Cerebellar cortex (tissue), 1 donor: ENCODE data around the gene RRAD.
"Not testable (repeated sequence)": the region's sequence is repeated elsewhere in the genome, so short reads cannot be mapped to it uniquely, and the experiment has no call there.

ENCODE experiments used
- DNase-seq: peaks from one replicate; pipeline ENCODE4 v3.0.0-alpha.2; 2015; ENCODE audit warnings: low spot score

RRAD gene, protein sequence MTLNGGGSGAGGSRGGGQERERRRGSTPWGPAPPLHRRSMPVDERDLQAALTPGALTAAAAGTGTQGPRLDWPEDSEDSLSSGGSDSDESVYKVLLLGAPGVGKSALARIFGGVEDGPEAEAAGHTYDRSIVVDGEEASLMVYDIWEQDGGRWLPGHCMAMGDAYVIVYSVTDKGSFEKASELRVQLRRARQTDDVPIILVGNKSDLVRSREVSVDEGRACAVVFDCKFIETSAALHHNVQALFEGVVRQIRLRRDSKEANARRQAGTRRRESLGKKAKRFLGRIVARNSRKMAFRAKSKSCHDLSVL

DNA sequence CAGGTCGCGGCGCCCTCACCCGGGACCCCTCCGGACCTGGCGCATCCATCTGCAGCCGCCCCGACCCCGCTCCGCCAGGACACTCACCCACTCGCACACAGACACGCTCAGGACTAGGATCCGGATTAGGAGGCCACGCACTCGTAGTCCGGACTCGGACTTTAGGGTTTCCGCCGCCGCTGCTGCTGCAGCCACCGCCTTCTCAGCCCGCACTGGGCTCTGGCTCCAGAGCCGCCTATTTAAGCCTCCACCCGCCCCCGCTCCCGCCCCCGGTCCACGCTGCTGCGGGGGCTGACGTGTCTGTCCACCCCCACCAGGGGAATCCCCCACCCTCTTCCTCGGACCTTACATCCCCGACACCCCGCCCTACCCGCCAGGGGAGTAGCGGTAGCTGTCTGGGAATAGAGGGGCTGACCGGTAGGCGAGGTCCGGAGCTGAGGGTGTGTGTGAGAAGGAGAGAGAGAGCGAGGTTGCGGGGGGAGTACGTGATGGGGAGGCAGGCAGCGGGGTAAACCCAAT, at the start of gene RRAD:
Gene RRAD, minus strand, starts transcription at position 214 of the 519 bp plus-strand sequence. CDS start 356 bp downstream, outside the sequence.
- DNase-seq: no peak

DNA sequence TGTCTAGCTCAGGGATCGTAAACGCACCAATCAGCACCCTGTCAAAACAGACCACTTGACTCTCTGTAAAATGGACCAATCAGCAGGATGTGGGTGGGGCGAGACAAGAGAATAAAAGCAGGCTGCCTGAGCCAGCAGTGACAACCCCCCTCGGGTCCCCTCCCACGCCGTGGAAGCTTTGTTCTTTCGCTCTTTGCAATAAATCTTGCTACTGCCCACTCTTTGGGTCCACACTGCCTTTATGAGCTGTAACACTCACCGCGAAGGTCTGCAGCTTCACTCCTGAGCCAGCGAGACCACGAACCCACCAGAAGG, 49.6 kb upstream of the RRAD start:
- DNase-seq: not testable (repeated sequence)

DNA sequence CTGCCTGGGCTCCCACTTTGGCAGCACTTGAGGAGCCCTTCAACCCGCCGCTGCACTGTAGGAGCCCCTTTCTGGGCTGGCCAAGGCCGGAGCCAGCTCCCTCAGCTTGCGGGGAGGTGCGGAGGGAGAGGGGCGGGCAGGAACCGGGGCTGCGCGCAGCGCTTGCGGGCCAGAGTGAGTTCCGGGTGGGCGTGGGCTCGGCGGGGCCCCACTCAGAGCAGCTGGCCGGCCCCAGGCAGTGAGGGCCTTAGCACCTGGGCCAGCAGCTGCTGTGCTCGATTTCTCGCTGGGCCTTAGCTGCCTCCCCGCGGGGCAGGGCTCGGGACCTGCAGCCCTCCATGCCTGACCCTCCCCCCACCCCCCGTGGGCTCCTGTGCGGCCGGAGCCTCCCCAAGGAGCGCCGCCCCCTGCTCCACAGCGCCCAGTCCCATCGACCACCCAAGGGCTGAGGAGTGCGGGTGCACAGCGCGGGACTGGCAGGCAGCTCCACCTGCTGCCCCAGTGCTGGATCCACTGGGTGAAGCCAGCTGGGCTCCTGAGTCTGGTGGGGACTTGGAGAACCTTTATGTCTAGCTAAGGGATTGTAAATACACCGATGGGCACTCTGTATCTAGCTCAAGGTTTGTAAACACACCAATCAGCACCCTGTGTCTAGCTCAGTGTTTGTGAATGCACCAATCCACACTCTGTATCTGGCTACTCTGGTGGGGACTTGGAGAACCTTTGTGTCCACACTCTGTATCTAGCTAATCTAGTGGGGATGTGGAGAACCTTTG, 49.0 kb upstream of the RRAD start:
- not testable (repeated sequence) for DNase-seq

DNA sequence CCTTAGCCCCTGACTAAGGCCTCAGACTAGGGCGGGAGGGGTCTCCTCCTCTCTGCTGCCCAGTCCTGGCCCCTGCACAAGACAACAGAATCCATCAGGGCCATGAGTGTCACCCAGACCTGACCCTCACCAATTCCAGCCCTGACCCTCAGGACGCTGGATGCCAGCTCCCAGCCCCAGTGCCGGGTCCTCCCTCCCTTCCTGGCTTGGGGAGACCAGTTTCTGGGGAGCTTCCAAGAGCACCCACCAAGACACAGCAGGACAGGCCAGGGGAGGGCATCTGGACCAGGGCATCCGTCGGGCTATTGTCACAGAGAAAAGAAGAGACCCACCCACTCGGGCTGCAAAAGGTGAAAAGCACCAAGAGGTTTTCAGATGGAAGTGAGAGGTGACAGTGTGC, 48.4 kb upstream of the RRAD start:
- DNase-seq: no peak

DNA sequence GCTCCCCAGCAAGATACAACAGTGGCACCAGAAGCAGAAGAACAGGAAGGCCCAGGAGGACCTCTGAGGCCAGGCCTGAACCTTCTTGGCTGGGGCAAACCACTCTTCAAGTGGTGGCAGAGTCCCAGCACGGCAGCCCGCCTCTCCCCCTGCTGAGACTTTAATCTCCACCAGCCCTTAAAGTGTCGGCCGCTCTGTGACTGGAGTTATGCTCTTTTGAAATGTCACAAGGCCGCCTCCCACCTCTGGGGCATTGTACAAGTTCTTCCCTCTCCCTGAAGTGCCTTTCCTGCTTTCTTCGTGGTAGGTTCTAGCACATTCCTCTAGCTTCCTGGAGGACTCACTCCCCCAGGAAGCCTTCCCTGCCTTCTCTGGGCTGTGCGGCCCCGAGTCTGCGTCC, 47.6 kb upstream of the RRAD start:
- no peak for DNase-seq

DNA sequence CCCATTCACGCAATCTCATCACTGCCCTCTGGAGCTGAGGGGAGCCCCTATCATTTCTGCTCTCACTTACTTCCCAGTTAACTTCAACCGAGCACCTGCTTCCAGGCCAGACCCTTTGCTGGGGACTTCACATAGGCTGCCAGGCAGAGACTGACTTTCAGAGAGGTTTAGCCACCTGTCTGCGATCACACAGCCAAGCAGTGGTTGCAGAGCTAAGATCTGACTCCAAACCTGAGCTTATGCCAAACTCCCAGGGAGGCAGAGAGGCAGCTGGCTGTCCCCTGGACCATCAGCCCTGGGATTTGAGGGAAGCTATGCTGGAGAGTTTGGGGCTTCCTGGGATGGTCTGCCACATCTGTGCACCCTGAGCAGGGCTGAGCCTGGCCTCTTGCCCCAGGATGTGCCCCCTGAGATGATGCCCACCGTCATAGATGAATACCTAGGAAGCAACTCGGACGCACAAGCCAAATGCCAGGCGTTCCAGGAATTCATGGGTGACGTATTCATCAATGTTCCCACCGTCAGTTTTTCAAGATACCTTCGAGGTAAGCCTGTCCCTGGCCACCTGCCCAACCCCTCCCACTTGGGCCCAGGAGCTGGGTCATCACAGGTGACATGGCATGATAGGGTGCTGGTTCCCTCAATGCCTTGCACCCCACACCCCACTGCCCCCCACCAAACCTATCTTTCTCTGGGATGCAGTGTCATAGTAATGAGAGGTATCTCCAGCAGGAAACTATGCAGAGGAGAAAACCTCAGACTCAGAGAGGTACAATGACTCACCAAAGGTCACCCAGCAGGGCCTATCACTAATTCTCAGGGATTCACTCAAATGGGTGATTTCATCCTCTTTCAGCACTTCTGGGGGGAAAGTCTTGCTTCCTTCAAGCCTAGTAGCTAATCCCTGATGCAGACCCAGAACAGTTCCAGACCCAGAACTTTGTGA, 45.7 kb upstream of the RRAD start:
- DNase-seq: no peak

DNA sequence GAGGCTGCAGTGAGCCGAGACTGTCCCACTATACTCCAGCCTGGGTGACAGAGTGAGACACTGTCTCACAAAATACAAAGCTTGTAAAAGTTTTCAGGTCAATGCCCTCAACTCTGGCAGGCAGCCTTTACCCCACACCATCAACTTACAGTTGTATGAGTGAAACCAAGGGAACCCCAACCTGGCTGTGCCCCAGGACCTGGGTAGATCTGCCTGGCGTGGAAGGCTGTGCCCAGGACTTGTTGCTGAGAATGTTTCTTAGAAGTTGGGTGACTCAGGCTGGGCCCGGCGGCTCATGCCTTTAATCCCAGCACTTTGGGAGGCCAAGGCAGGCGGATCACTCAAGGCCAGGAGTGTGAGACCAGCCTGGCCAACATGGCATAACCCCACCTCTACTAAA, 43.5 kb upstream of the RRAD start:
- DNase-seq: no peak

DNA sequence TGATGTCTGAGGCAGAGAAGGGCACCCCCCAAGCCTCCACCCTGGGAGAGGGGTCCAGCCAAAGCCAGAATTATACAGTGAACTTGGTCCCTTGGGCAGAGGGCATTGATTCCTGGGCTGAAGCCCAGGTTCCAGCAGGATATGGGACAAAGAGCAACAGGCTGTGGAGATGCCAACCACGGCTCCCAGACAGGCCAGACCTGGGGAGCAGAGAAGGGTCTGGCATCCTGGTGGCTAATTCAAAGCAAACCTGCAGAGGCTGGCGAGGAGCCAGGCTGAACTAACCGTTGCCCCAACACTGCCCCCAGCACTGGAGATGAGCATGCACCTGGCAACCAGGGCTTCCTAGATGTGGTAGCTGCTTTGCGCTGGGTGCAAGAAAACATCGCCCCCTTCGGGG, 38.7 kb upstream of the RRAD start:
- DNase-seq: no peak

DNA sequence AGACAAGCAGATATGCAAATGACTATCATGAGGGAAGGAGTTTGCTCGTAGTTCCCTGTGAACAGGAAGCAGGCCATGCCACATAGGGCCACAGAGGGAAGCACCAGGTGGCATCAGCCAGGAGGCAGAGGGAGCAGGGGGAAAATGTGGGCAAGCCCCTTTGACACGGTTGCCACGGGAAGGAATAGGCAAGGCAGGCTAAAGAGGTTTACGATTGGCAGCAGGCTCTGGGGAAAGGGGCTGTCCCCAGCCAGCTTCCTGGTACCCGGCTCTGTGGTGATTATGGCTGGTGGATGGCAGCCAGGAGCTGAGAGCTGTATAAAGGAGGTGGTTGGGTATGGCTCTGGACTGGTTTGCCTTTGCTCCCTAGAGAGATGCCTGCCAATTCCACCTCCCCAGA, 36.6 kb upstream of the RRAD start:
- no peak for DNase-seq

DNA sequence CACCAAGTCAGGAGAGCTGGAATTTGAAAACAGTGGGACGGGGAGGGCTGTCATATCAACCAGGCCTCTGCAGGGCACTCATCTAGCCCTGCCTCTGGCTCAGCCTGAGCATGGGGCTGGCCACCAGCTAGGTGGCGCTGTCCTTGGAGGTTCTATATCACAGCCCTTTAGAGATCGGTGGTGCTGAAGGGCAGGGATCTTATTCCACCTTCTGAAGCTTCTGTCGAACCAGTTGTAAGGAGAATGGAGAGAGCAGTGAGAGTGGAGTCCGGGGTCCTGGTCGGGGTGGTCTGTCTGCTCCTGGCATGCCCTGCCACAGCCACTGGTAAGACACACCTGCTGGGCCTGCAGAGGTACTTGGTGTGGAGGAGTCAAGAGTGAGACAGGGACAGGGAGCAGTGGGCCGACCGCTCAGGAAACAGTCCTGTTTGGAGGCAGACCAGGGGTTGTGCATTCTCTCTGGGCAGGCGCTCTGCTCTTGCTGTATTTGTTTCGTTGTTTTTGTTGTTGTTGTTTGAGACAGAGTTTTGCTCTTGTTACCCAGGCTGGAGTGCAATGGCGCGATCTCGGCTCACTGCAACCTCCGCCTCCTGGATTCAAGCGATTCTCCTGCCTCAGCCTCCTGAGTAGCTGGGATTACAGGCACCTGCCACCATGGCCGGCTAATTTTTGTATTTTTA, 35.9 kb upstream of the RRAD start, which contains the start of gene CES3:
Gene CES3, plus strand, starts transcription at position 202 of the 680 bp plus-strand sequence. Its CDS starts 42 bp downstream, at position 244.
- peak; percentile 70 for DNase-seq

DNA sequence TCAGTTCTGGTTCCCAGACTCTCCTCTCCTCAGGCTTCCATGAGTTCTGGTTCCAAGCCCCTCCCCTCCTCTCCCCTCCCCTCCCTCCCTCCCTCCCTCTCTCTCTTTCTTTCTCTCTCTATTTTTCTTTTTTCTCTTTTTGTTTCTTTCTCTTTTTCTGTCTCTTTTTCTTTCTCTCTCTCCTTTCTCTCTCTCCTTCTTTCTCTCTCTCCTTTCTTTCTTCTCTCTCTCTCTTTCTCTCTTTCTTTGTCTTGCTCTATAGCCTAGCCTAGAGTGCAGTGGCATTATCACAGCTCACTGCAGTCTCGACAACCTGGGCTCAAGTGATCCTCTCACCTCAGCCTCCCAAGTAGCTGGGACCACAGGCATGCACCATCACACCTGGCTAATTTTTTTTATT, 34.9 kb upstream of the RRAD start:
- no peak for DNase-seq

DNA sequence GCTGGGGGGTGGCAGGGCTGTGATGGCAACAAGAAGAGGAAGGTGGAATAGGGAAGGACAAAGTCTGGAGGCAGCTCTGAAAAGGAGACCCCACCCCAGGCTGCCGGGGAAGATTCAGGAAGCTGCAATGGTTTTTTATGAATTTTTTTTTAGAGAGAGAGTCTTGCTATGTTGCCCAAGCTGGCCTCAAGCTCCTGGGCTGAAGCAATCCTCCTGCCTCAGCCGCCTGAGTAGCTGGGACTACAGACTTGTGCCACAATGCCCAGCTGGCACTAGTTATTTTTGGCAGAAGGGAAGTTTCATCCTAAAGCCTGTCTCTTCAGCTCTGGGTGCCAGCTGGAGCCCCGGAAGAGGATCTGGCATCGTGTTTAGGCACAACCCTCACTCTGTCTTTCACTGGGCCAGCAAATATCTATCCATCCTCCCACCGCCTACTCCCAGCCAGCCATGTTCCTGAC, 34.4 kb upstream of the RRAD start:
- peak; percentile 87 for DNase-seq

DNA sequence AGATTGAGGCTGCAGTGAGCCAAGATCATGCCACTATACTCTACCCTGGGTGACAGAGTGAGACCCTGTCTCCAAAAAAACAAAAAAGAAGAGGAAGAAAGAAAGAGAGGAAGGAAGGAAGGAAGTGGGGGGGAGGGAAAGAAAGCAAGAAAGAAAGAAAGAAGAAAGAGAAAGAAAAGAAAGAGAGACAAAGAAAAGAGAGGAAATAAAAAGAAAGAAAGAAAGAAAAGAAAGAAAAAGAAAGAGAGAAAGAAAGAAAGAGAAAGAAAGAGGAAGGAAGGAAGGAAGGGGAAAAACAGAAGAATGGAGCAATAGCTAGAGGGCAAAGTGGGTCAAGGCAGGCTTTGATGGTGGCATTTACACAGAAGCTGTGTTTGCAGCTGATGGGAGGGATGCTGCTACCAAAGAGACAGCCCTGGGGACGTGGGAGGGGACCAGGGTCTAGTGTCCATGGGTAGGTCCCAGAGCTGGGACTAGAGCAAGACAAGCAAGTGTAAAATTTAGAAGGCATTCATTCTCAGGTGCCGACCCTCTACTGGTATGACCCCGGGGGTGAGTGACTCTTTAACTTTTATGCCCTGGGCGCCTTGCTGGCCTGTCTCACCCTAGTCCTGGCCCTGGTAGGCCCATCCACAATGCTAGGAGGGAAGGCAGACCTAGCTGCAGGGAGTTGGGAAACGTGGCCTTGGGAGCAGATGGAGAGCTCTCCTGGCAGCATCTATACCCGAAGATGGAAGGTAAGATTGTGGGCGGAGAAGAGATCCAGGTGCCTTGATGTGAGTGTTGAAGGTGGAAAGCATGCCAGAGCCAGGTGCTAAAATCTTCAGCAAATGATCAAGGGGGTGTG, 33.7 kb upstream of the RRAD start:
- DNase-seq: peak; percentile 16

DNA sequence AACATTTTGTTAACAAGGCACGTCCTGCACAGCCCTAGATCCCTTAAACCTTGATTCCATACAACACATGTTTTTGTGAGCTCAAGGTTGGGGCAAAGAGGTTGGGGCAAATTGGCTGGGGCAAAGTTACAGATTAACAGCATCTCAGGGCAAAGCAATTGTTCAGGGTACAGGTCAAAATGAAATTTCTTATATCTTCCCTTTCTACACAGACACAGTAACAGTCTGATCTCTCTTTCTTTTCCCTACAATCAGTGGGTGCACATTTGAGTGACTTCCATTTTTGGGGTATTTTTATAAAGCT, 30.8 kb upstream of the RRAD start:
- not testable (repeated sequence) for DNase-seq

DNA sequence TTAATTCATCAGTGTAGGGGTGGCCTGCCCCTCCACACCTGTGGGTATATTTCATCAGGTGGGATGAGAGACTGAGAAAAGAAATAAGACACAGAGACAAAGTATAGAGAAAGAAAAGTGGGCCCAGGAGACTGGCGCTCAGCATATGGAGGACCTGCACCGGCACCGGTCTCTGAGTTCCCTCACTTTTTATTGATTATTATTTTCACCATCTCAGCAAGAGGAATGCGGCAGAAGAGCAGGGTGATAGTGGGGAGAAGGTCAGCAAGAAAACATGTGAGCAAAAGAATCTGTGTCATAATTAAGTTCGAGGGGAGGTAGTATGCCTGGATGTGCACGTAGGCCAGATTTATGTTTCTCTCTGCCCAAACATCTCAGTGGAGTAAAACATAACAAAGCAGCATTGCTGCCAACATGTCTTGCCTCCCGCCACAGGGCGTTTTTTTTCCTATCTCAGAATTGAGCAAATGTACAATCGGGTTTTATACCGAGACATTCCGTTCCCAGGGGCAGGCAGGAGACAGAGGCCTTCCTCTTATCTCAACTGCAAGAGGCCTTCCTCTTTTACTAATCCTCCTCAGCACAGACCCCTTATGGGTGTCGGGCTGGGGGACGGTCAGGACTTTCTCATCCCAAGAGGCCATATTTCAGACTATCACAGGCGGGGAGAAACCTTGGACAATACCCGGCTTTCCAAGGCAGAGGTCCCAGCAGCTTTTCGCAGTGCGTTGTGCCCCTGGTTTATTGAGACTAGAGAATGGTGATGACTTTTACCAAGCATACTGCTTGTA, 30.2 kb upstream of the RRAD start:
- not testable (repeated sequence) for DNase-seq

DNA sequence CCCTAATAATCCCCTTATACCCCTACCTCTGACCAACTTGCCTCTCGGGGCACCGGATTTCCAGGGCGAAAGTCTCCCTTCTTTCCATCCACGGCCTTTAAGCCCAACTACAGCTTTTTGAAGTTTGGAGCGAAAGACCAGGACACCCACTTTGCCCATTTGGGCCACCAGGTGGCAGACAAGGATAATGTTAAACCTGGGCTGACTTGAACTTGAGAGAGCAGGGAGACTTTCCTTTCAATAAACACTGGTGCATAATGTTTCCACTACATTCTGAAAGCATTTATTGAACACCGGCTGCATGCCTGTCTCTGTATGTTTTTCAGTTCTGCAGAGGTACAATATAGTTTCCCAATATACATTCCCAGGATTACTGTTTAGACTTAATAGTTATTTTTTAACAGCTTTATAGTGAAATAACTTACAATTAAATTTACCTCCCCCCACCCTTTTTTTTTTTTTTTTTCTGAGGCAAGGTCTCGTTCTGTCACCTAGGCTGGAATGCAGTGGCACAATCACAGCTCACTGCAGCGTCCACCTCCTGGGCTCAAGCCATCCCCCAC, 28.8 kb upstream of the RRAD start:
- peak; percentile 89 for DNase-seq

DNA sequence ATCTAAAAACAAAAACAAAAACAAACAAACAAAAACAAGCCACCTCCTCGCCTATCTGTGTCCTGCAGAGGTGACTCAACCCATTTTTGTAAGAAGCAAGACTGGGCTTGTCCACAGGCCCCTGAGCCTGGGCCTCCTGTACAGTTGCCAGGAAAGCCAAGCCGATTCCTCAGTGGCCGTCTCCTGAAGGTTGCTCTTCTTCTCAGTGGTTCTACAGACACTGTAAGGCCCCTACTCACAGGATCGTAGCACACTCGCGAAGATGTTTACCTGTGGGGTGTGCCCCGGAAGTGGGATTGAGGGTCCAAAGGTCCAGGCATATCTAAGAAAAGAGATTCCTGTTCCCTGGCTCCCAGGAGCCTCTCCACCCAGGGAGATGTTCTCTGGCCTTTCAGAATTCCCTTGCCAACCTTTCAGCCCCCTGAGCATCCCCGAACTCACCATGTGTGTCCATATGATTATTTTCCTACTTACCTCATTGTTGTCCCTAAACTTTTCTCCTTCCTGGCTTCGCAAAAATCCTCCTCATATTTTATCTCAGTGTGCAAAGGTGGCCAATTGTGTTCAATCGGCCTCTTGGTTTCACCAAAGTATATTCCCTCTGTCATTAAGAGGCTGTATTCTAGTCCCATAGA, 28.2 kb upstream of the RRAD start:
- no peak for DNase-seq

DNA sequence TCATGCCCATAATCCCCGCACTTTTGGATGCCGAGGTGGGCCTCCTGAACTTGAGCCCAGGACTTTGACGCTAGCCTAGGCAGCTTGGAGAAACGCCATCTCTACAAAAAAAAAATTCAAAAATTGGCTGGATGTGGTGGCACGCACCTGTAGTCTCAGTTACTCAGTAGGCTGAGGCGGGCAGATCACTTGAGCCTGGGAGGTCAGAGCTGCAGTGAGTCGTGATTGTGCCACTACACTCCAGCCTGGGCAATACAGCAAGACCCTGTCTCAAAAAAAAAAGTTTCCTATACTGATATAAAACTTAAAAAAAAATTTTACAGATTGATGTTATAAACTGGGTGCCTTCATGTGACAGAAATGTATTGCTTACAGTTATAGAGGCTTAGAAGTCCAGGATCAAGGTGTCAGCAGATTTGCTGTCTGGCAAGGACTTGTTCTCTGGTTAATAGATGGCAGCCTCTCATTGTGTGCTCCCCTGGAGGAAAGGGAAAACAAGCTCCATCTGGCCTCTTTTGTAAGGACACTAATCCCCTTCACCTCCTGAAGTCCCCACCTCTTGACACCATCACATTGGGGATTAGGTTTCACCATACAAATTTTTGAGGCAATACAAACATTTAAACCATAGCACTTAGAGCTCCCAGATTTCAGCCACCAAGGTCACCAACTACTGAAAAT, 27.2 kb upstream of the RRAD start:
- no peak for DNase-seq
